Panc1 (cell line): ENCODE data around the gene C3orf38. TPM values are rescaled to one million over a fixed set of nuclear protein-coding genes. Genes with fewer than 3 reads are reported as not detected.

Experiments
- ATAC-seq: fragments of 200-7000 bp; cut with Tn5 transposase; 2 replicates; pipeline ENCODE4 v1.9.1; 2020; ENCODE audit warnings: mild to moderate bottlenecking, moderate library complexity
- BruUV-seq: library from RNA; stranded (reverse); fragments of 400-500 nt; replicated peaks from 2 replicates; lab custom pipeline; 2021; lab: Mats Ljungman, UMichigan
- CTCF ChIA-PET: fragments of 300-600 bp; sonication (Branson Sonifier 250); formaldehyde crosslinking; loops from one replicate; lab custom pipeline; 2022; ENCODE audit warnings: antibody characterized with exemption; lab: Charles Lee
- POLR2A ChIA-PET: fragments of 300-600 bp; sonication (Branson Sonifier 250); formaldehyde crosslinking; loops from one replicate; lab custom pipeline; 2022; ENCODE audit warnings: antibody characterized with exemption; lab: Charles Lee
- DNase-seq: peaks from one replicate; pipeline ENCODE4 v3.0.0-alpha.2; 2010; ENCODE audit warnings: low read depth, low spot score
- H3K27ac ChIP-seq: 2 replicates; pipeline ENCODE4 v1.5.1; 2011; ENCODE audit warnings: mild to moderate bottlenecking, low read length, inconsistent platforms
- H3K27me3 ChIP-seq: fragments of 200-500 bp; sonication (Bioruptor generic); 2 replicates; pipeline ENCODE4 v1.6.0; 2014; ENCODE audit warnings: low read length, inconsistent platforms; ENCODE audit not compliant: control insufficient read depth, insufficient read depth
- H3K36me3 ChIP-seq: fragments of 200-500 bp; sonication (Bioruptor generic); 2 replicates; pipeline ENCODE4 v1.5.1; 2014; ENCODE audit warnings: inconsistent platforms, mild to moderate bottlenecking, low read length, moderate library complexity; ENCODE audit not compliant: control insufficient read depth, insufficient read depth
- H3K4me1 ChIP-seq: 2 replicates; pipeline ENCODE4 v1.5.1; 2011; ENCODE audit warnings: inconsistent platforms, mild to moderate bottlenecking, low read length, moderate library complexity; ENCODE audit not compliant: control insufficient read depth, insufficient read depth
- H3K4me3 ChIP-seq, 2 experiments: 2 replicates each; pipeline ENCODE4 v1.5.1; 2011 to 2012; ENCODE audit warnings: low read depth in 2 of 2, low read length in 2 of 2, mild to moderate bottlenecking in 2 of 2, inconsistent platforms in 1 of 2, moderate library complexity in 1 of 2
- H3K9me3 ChIP-seq: fragments of 200-500 bp; sonication (Bioruptor generic); 2 replicates; pipeline ENCODE4 v1.5.1; 2014; ENCODE audit warnings: low read depth, mild to moderate bottlenecking, inconsistent platforms, low read length, moderate library complexity; ENCODE audit not compliant: control insufficient read depth, insufficient read depth
- CTCF ChIP-seq: fragments of 450-650 bp; IDR thresholded peaks from 2 replicates; pipeline ENCODE4 v1.5.1; 2017; ENCODE audit warnings: mild to moderate bottlenecking
- POLR2AphosphoS5 ChIP-seq: IDR thresholded peaks from 2 replicates; pipeline ENCODE4 v1.6.1; 2012; ENCODE audit warnings: mild to moderate bottlenecking, low read depth, low read length, moderate library complexity
- REST ChIP-seq, 2 experiments: IDR thresholded peaks; 2 replicates each; pipeline ENCODE4 v1.6.1; 2011 to 2012; ENCODE audit warnings: low read depth in 2 of 2, control low read depth in 1 of 2, low read length in 1 of 2, mild to moderate bottlenecking in 1 of 2, moderate library complexity in 1 of 2; ENCODE audit not compliant: insufficient read depth in 1 of 2
- SIN3A ChIP-seq: IDR thresholded peaks from 2 replicates; pipeline ENCODE4 v1.6.1; 2012; ENCODE audit warnings: low read depth, mild to moderate bottlenecking, low read length, moderate library complexity, borderline replicate concordance; ENCODE audit not compliant: insufficient read depth
- TCF7L2 ChIP-seq: IDR thresholded peaks from 2 replicates; pipeline ENCODE4 v1.6.1; 2011; ENCODE audit warnings: mild to moderate bottlenecking, low read depth, low read length, inconsistent platforms
- in situ Hi-C: cut with HindIII; loops from 2 replicates; pipeline ENCODE4 v1.10.0; 2016; ENCODE audit warnings: low sequenced_read_pairs, low pct_unique_long_range_greater_than_20kb
- intact Hi-C: fragments of 100-400 bp; cut with micrococcal nuclease; formaldehyde crosslinking; loops from one replicate; pipeline ENCODE4 v1.10.0; 2022; ENCODE audit not compliant: unreplicated experiment
- total RNA-seq: library from RNA; stranded (reverse); gene quantifications from one replicate; pipeline ENCODE4 v1.2.1, GENCODE V29; 2021; ENCODE audit not compliant: unreplicated experiment

The C3orf38 gene
- total RNA-seq, 1 experiment from 2014 or later = 14.3 TPM

GRCh38 chr3:88167173-88167572 lies 17.4 kb downstream of the C3orf38 start:
- DNase-seq (no peak), ATAC-seq (no peak)
- H3K27me3 ChIP-seq = no peaks in the 10 kb centered on the region
- CTCF ChIA-PET = no interaction called here
- no peak overlapping the region for H3K27ac ChIP-seq
- POLR2A ChIA-PET = no interaction called here
- H3K36me3 ChIP-seq = no peaks in the 10 kb centered on the region
- H3K4me1 ChIP-seq = no peaks in the 10 kb centered on the region
- no peaks in the 10 kb centered on the region for H3K9me3 ChIP-seq
- TF ChIP-seq POLR2AphosphoS5 (no peak), SIN3A (no peak), REST (IDR thresholded peaks at IDR 0.05; ENCODE audit: insufficient read depth in 1 of 2, low read depth in 2 of 2, low read length in 1 of 2) (no peak)
- H3K4me3 ChIP-seq = no peak overlapping the region
- in situ Hi-C loops = no loop called here
- intact Hi-C loops = no loop called here
- BruUV-seq = no TSS peak

GRCh38 chr3:88167704-88168103 lies 17.9 kb downstream of the C3orf38 start:
- in situ Hi-C loops (no loop called here), intact Hi-C loops (no loop called here)
- Histone ChIP-seq H3K4me1 (no peaks in the 10 kb centered on the region), H3K4me3 (no peak overlapping the region), H3K27ac (no peak overlapping the region), H3K36me3 (no peaks in the 10 kb centered on the region), H3K27me3 (no peaks in the 10 kb centered on the region), H3K9me3 (no peaks in the 10 kb centered on the region)
- ChIA-PET POLR2A (no interaction called here), CTCF (no interaction called here)
- no peak for ATAC-seq
- TF ChIP-seq TCF7L2 (no peak), SIN3A (no peak), CTCF (no peak), POLR2AphosphoS5 (no peak), REST (IDR thresholded peaks at IDR 0.05; ENCODE audit: insufficient read depth in 1 of 2, low read depth in 2 of 2, low read length in 1 of 2) (no peak)
- no peak for DNase-seq
- no TSS peak for BruUV-seq
